OCI-LY1 (cell line): ENCODE measurements around the gene SLC26A8.

Source experiments
- EZH2 ChIP-seq: fragments of 200-600 bp; sonication (generic), shearing (Covaris generic); IDR thresholded peaks from 2 replicates; pipeline ENCODE4 v1.8.0; 2017; ENCODE audit warnings: borderline replicate concordance, mixed run types, mild to moderate bottlenecking, antibody characterized with exemption, low read length, moderate library complexity, mixed read lengths
- TF ChIP-seq, protein P1 (sequence below): fragments of 200-600 bp; sonication (generic), shearing (Covaris generic); IDR thresholded peaks from 2 replicates; pipeline ENCODE4 v1.5.1; 2017; ENCODE audit warnings: mild to moderate bottlenecking, antibody characterized with exemption, low read length, moderate library complexity, mixed read lengths

GRCh38 chr6:36020154-36020553 is 4.3 kb downstream of the SLC26A8 start:
- TF ChIP-seq, protein P1, sequence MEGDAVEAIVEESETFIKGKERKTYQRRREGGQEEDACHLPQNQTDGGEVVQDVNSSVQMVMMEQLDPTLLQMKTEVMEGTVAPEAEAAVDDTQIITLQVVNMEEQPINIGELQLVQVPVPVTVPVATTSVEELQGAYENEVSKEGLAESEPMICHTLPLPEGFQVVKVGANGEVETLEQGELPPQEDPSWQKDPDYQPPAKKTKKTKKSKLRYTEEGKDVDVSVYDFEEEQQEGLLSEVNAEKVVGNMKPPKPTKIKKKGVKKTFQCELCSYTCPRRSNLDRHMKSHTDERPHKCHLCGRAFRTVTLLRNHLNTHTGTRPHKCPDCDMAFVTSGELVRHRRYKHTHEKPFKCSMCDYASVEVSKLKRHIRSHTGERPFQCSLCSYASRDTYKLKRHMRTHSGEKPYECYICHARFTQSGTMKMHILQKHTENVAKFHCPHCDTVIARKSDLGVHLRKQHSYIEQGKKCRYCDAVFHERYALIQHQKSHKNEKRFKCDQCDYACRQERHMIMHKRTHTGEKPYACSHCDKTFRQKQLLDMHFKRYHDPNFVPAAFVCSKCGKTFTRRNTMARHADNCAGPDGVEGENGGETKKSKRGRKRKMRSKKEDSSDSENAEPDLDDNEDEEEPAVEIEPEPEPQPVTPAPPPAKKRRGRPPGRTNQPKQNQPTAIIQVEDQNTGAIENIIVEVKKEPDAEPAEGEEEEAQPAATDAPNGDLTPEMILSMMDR: no peak
- TF ChIP-seq EZH2: no peak
